Dendritic cell treated with granulocyte-macrophage colony-stimulating factor and Interleukin-4, amounts not matched to agents 40 ng/mL and 50 ng/mL, for 4 days (primary cell): ENCODE measurements around the gene LRRC66.

ENCODE experiments used
- H3K27ac Mint-ChIP-seq: one replicate; pipeline ENCODE4 v1.8.0; 2022; ENCODE audit warnings: mild to moderate bottlenecking, mixed read lengths
- H3K27me3 Mint-ChIP-seq: one replicate; pipeline ENCODE4 v1.8.0; 2022; ENCODE audit warnings: mild to moderate bottlenecking, mixed read lengths
- H3K36me3 Mint-ChIP-seq: one replicate; pipeline ENCODE4 v1.8.0; 2022; ENCODE audit warnings: low read depth, mixed read lengths
- H3K4me1 Mint-ChIP-seq: one replicate; pipeline ENCODE4 v1.8.0; 2022; ENCODE audit warnings: low read depth, mixed read lengths
- H3K4me3 Mint-ChIP-seq: one replicate; pipeline ENCODE4 v1.8.0; 2022; ENCODE audit warnings: mild to moderate bottlenecking, moderate library complexity, mixed read lengths
- H3K9me3 Mint-ChIP-seq: one replicate; pipeline ENCODE4 v1.8.0; 2022; ENCODE audit warnings: mixed read lengths
- intact Hi-C: fragments of 100-400 bp; cut with micrococcal nuclease; formaldehyde crosslinking; loops from one replicate; pipeline ENCODE4 v1.15.0; 2022

The LRRC66 gene

GRCh38 chr4:52036886-52037530, 16.8 kb upstream of the LRRC66 start:
- Mint-ChIP-seq H3K27ac (no peak overlapping the region), H3K36me3 (no peaks in the 10 kb centered on the region), H3K9me3 (no peaks in the 10 kb centered on the region), H3K4me1 (peaks cover 23% of the 10 kb centered on the region), H3K4me3 (no peak overlapping the region), H3K27me3 (peaks cover 62% of the 10 kb centered on the region)
- intact Hi-C loops, result no loop called here

GRCh38 chr4:52035190-52035589, 15.0 kb upstream of the LRRC66 start:
- Mint-ChIP-seq H3K27me3 (peaks cover 47% of the 10 kb centered on the region), H3K27ac (no peak overlapping the region), H3K4me1 (peaks cover 22% of the 10 kb centered on the region), H3K4me3 (no peak overlapping the region), H3K9me3 (no peaks in the 10 kb centered on the region), H3K36me3 (no peaks in the 10 kb centered on the region)
- intact Hi-C loops, result no loop called here

- peaks cover 19% of the 10 kb centered on the region for H3K27me3 Mint-ChIP-seq
- no peaks in the 10 kb centered on the region for H3K9me3 Mint-ChIP-seq
- intact Hi-C loops, result no loop called here
- H3K36me3 Mint-ChIP-seq, result peaks cover 6% of the 10 kb centered on the region
- peak overlapping the region; percentile 14 for H3K27ac Mint-ChIP-seq
- no peak overlapping the region for H3K4me3 Mint-ChIP-seq
- H3K4me1 Mint-ChIP-seq, result peaks cover 11% of the 10 kb centered on the region
Measured at GRCh38 chr4:52032005-52032404, 11.8 kb upstream of the LRRC66 start.

GRCh38 chr4:52028970-52029369, 8.8 kb upstream of the LRRC66 start:
- H3K27me3 Mint-ChIP-seq, result no peaks in the 10 kb centered on the region
- H3K4me1 Mint-ChIP-seq, result peaks cover 11% of the 10 kb centered on the region
- H3K9me3 Mint-ChIP-seq, result no peaks in the 10 kb centered on the region
- intact Hi-C loops, result no loop called here
- H3K27ac Mint-ChIP-seq, result no peak overlapping the region
- H3K36me3 Mint-ChIP-seq, result peaks cover 6% of the 10 kb centered on the region
- H3K4me3 Mint-ChIP-seq, result no peak overlapping the region

GRCh38 chr4:52017814-52018213, 2.3 kb downstream of the LRRC66 start:
- H3K9me3 Mint-ChIP-seq, result no peaks in the 10 kb centered on the region
- no peak overlapping the region for H3K4me3 Mint-ChIP-seq
- H3K27me3 Mint-ChIP-seq, result no peaks in the 10 kb centered on the region
- intact Hi-C loops, result no loop called here
- H3K4me1 Mint-ChIP-seq, result peaks cover 19% of the 10 kb centered on the region
- H3K36me3 Mint-ChIP-seq, result no peaks in the 10 kb centered on the region
- H3K27ac Mint-ChIP-seq, result no peak overlapping the region

GRCh38 chr4:52016981-52017380, 3.2 kb downstream of the LRRC66 start:
- Mint-ChIP-seq H3K27me3 (no peaks in the 10 kb centered on the region), H3K9me3 (no peaks in the 10 kb centered on the region), H3K4me1 (peaks cover 19% of the 10 kb centered on the region), H3K4me3 (no peak overlapping the region), H3K27ac (no peak overlapping the region), H3K36me3 (no peaks in the 10 kb centered on the region)
- intact Hi-C loops, result no loop called here

GRCh38 chr4:52015366-52015765, 4.8 kb downstream of the LRRC66 start:
- no peaks in the 10 kb centered on the region for H3K9me3 Mint-ChIP-seq
- H3K4me3 Mint-ChIP-seq, result no peak overlapping the region
- H3K4me1 Mint-ChIP-seq, result peaks cover 17% of the 10 kb centered on the region
- intact Hi-C loops, result no loop called here
- no peaks in the 10 kb centered on the region for H3K27me3 Mint-ChIP-seq
- no peaks in the 10 kb centered on the region for H3K36me3 Mint-ChIP-seq
- H3K27ac Mint-ChIP-seq, result no peak overlapping the region

- Mint-ChIP-seq H3K4me1 (peaks cover 12% of the 10 kb centered on the region), H3K4me3 (no peak overlapping the region), H3K36me3 (no peaks in the 10 kb centered on the region), H3K27me3 (no peaks in the 10 kb centered on the region), H3K27ac (no peak overlapping the region), H3K9me3 (no peaks in the 10 kb centered on the region)
- intact Hi-C loops, result no loop called here
Measured at GRCh38 chr4:52014903-52015302, 5.3 kb downstream of the LRRC66 start.

- Mint-ChIP-seq H3K27ac (no peak overlapping the region), H3K27me3 (no peaks in the 10 kb centered on the region), H3K4me3 (no peak overlapping the region), H3K4me1 (peaks cover 9% of the 10 kb centered on the region), H3K36me3 (no peaks in the 10 kb centered on the region), H3K9me3 (no peaks in the 10 kb centered on the region)
- intact Hi-C loops, result no loop called here
Measured at GRCh38 chr4:52012651-52013050, 7.5 kb downstream of the LRRC66 start.

- Mint-ChIP-seq H3K27me3 (no peaks in the 10 kb centered on the region), H3K4me1 (peaks cover 9% of the 10 kb centered on the region), H3K9me3 (no peaks in the 10 kb centered on the region)
Measured at GRCh38 chr4:52010986-52011385, 9.2 kb downstream of the LRRC66 start.

GRCh38 chr4:52006887-52007286, 13.3 kb downstream of the LRRC66 start:
- no peak overlapping the region for H3K27ac Mint-ChIP-seq
- no peaks in the 10 kb centered on the region for H3K9me3 Mint-ChIP-seq
- H3K4me3 Mint-ChIP-seq, result no peak overlapping the region
- no peaks in the 10 kb centered on the region for H3K36me3 Mint-ChIP-seq
- no peaks in the 10 kb centered on the region for H3K27me3 Mint-ChIP-seq
- H3K4me1 Mint-ChIP-seq, result no peaks in the 10 kb centered on the region
- intact Hi-C loops, result no loop called here

More at GRCh38 chr4:52010986-52011385, 9.2 kb downstream of the LRRC66 start:
- H3K36me3 Mint-ChIP-seq, result no peaks in the 10 kb centered on the region
- intact Hi-C loops, result no loop called here
- no peak overlapping the region for H3K4me3 Mint-ChIP-seq
- no peak overlapping the region for H3K27ac Mint-ChIP-seq

GRCh38 chr4:52005604-52006273, 14.4 kb downstream of the LRRC66 start:
- H3K27ac Mint-ChIP-seq, result no peak overlapping the region
- H3K4me3 Mint-ChIP-seq, result no peak overlapping the region
- H3K4me1 Mint-ChIP-seq, result no peaks in the 10 kb centered on the region
- H3K27me3 Mint-ChIP-seq, result no peaks in the 10 kb centered on the region
- no peaks in the 10 kb centered on the region for H3K9me3 Mint-ChIP-seq
- intact Hi-C loops, result no loop called here
- H3K36me3 Mint-ChIP-seq, result no peaks in the 10 kb centered on the region

- intact Hi-C loops, result no loop called here
- Mint-ChIP-seq H3K36me3 (no peaks in the 10 kb centered on the region), H3K4me3 (no peak overlapping the region), H3K4me1 (no peaks in the 10 kb centered on the region), H3K9me3 (no peaks in the 10 kb centered on the region), H3K27me3 (no peaks in the 10 kb centered on the region), H3K27ac (no peak overlapping the region)
Measured at GRCh38 chr4:52004414-52004813, 15.7 kb downstream of the LRRC66 start.

- Mint-ChIP-seq H3K4me1 (no peaks in the 10 kb centered on the region), H3K36me3 (no peaks in the 10 kb centered on the region), H3K27ac (no peak overlapping the region), H3K4me3 (no peak overlapping the region), H3K27me3 (no peaks in the 10 kb centered on the region), H3K9me3 (no peaks in the 10 kb centered on the region)
- intact Hi-C loops, result no loop called here
Measured at GRCh38 chr4:52001616-52002015, 18.5 kb downstream of the LRRC66 start.

GRCh38 chr4:51999250-51999649, 20.9 kb downstream of the LRRC66 start:
- Mint-ChIP-seq H3K27me3 (no peaks in the 10 kb centered on the region), H3K4me1 (no peaks in the 10 kb centered on the region), H3K9me3 (no peaks in the 10 kb centered on the region), H3K4me3 (no peak overlapping the region), H3K36me3 (no peaks in the 10 kb centered on the region), H3K27ac (no peak overlapping the region)
- intact Hi-C loops, result no loop called here
